ENCODE results near the gene ARHGAP24. TPM values are rescaled to one million over a fixed set of nuclear protein-coding genes. Genes with fewer than 3 reads are reported as not detected.

Gene ARHGAP24
- total and polyA plus RNA-seq, 3 donors from 2014 or later, result 5.7 to 9.9 (median 9.4) TPM

DNA sequence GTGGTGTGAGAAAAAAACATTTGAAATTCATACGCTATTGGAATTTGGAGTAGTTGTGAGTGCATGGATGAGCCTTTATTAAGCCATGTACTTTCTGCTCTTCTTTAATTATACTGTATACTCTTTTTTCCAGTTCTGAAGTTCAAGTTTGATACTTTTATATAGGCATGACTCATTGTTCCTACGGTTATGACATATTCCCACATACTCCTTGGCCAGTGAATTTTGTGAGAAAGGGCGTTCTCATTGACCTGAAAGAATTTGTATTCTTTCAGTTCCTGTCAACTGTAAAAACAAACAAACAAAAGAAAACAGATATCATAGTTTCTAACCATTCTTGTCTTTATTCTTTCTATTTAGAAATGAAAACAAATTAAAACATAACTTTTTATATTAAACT is 477.6 kb downstream of the ARHGAP24 start:
- no peak for DNase-seq
- H3K27ac ChIP-seq, result no peak overlapping the region

DNA sequence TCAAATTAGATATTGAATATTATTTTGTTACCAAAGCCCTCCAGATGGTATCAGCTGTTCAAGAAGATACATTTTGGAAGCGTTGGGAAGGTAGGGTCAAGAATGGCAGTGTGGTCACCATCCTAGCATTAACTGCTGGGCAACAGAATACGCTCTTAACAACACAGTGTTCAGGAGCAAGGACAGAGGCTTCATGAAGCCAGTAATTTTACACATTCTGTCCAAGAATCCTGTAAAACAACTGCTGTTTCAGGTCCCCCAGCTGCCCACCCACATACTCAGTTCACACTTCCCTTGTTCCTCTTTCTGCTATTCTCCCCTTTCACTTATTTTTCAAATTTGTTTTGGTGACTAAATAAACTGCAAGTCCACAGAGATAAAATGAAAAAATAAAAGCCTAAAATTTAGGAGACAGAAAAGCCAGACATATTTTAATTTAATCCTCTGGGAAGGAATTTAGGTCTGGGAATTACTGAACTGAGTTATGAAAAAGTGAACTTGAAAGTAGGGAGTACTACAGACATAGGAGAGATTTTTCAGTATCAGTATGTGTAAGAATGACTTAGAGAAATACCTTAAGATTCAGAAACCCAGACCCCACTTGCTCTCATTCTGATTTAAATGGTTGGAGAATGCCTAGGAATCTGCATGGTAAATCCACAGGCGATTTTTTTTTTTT is 478.2 kb downstream of the ARHGAP24 start:
- Histone ChIP-seq H3K4me3 (no peak overlapping the region), H3K9me3 (no peaks in the 10 kb centered on the region), H3K36me3 (ENCODE audit: low read depth, missing control alignments) (no peaks in the 10 kb centered on the region), H3K27ac (no peak overlapping the region), H3K4me1 (no peaks in the 10 kb centered on the region), H3K27me3 (no peaks in the 10 kb centered on the region)
- 48 to 52% methylated on average over 3 of the region's 3 CpGs for WGBS, 2 donors
- DNase-seq, result no peak
- no peak for TF ChIP-seq POLR2A (IDR thresholded peaks at IDR 0.05)
- TF ChIP-seq, protein P1, sequence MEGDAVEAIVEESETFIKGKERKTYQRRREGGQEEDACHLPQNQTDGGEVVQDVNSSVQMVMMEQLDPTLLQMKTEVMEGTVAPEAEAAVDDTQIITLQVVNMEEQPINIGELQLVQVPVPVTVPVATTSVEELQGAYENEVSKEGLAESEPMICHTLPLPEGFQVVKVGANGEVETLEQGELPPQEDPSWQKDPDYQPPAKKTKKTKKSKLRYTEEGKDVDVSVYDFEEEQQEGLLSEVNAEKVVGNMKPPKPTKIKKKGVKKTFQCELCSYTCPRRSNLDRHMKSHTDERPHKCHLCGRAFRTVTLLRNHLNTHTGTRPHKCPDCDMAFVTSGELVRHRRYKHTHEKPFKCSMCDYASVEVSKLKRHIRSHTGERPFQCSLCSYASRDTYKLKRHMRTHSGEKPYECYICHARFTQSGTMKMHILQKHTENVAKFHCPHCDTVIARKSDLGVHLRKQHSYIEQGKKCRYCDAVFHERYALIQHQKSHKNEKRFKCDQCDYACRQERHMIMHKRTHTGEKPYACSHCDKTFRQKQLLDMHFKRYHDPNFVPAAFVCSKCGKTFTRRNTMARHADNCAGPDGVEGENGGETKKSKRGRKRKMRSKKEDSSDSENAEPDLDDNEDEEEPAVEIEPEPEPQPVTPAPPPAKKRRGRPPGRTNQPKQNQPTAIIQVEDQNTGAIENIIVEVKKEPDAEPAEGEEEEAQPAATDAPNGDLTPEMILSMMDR (IDR thresholded peaks at IDR 0.05), result no peak
- intact Hi-C loops (cut with DNase I; ENCODE audit: low total_unique reads), result no loop called here

More for the DNA sequence above, 477.6 kb downstream of the ARHGAP24 start:
- 54 to 60% methylated on average over 3 of the region's 3 CpGs for WGBS, 2 donors
- no peak for TF ChIP-seq POLR2A (IDR thresholded peaks at IDR 0.05)
- TF ChIP-seq, protein P1 (IDR thresholded peaks at IDR 0.05), result no peak
- Histone ChIP-seq H3K4me3 (no peak overlapping the region), H3K9me3 (no peaks in the 10 kb centered on the region), H3K36me3 (ENCODE audit: low read depth, missing control alignments) (no peaks in the 10 kb centered on the region), H3K27me3 (no peaks in the 10 kb centered on the region), H3K4me1 (no peaks in the 10 kb centered on the region)
- intact Hi-C loops (cut with DNase I; ENCODE audit: low total_unique reads), result no loop called here

DNA sequence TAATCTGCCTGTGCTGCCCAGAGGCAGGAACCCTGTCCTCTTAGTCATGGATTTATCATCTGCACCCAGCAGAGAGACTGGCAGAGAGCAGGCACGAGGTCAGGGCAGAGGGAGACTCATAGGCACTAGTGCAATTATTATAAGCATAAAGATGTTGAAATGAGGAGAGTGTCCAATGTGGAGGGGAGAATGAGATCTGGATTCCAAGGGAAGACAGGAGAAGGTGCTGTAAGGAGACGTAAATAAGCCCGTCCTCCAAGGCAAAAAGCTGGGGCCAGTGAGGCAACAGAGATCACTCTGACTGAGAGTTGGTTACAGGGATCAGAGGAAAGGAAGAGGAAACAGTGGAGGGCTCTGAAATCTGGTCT is 478.7 kb downstream of the ARHGAP24 start:
- no peak for DNase-seq
- Histone ChIP-seq H3K9me3 (no peaks in the 10 kb centered on the region), H3K36me3 (ENCODE audit: low read depth, missing control alignments) (no peaks in the 10 kb centered on the region), H3K4me1 (no peaks in the 10 kb centered on the region), H3K27me3 (no peaks in the 10 kb centered on the region), H3K4me3 (no peak overlapping the region), H3K27ac (no peak overlapping the region)
- TF ChIP-seq, protein P1 (IDR thresholded peaks at IDR 0.05), result no peak
- TF ChIP-seq POLR2A (IDR thresholded peaks at IDR 0.05), result no peak
- WGBS, 2 donors, result 85 to 87% methylated on average over 3 of the region's 3 CpGs
- intact Hi-C loops (cut with DNase I; ENCODE audit: low total_unique reads), result no loop called here

DNA sequence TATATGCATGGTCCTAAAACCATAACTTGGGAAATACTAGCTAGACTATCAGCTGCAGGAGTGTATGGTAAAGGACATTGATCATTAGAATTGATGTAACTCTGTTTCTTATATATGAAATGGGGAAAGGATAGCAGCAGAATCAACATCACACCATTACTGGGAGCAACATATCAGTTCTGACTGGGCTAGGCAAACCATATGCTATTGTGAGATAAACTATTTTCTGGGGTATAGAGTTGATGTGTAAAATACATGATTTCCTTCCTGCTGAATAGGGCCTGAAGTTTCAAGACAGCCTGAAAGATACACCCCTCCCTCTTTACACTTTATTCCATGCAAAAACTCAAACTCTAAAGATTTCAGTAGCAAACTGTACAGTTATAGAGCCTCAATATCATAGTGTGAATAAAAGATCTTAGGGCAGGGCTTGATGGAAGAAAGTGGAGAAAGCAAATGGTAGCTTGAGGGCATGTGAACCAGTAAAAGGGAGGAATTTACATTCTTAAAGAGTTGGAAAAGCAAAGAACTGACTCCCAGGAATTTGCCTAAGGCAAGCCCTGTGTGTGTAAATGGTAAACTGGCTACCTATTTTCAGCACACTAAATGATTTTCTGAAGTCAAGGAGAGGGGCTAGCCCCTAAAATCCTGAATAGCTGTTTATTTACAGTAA is 480.8 kb downstream of the ARHGAP24 start:
- TF ChIP-seq, protein P1 (IDR thresholded peaks at IDR 0.05), result no peak
- TF ChIP-seq POLR2A (IDR thresholded peaks at IDR 0.05), result no peak
- Histone ChIP-seq H3K36me3 (ENCODE audit: low read depth, missing control alignments) (no peaks in the 10 kb centered on the region), H3K4me1 (no peaks in the 10 kb centered on the region), H3K27me3 (no peaks in the 10 kb centered on the region), H3K4me3 (no peak overlapping the region), H3K27ac (no peak overlapping the region), H3K9me3 (no peaks in the 10 kb centered on the region)
- intact Hi-C loops (cut with DNase I; ENCODE audit: low total_unique reads), result no loop called here
- DNase-seq, result no peak
